ENCODE measurements around the gene RGL2.

Gene RGL2

GRCh38 chr6:33273924-33274902 lies 24.5 kb downstream of the RGL2 start:
- no peak for TF ChIP-seq SPI1 (IDR thresholded peaks at IDR 0.05; ENCODE audit: borderline replicate concordance, low read depth)
- TF ChIP-seq CTCF (IDR thresholded peaks at IDR 0.05; ENCODE audit: insufficient read depth, low read length) = no peak
- no peak for TF ChIP-seq POLR2AphosphoS5 (IDR thresholded peaks at IDR 0.05; ENCODE audit: low read depth)
- TF ChIP-seq GABPA (IDR thresholded peaks at IDR 0.05; ENCODE audit: low read depth) = no peak
- no peak for TF ChIP-seq REST (IDR thresholded peaks at IDR 0.05; ENCODE audit: insufficient replicate concordance, low read depth)
- H3K27me3 ChIP-seq (ENCODE audit: insufficient read depth, poor library complexity, severe bottlenecking) = no peaks in the 10 kb centered on the region
- peak overlapping the region; percentile 65 for H3K4me3 ChIP-seq (replicated peaks; ENCODE audit: insufficient read depth, low read length)
- DNase-seq (ENCODE audit: low read depth in 1 of 2, low spot score in 1 of 2) = no peak
- H3K27ac ChIP-seq (replicated peaks) = peak overlapping the region; percentile 97

- DNase-seq (ENCODE audit: low read depth in 1 of 2, low spot score in 1 of 2) = no peak
- H3K4me3 ChIP-seq (replicated peaks; ENCODE audit: insufficient read depth, low read length) = peak overlapping the region; percentile 65
- peak overlapping the region; percentile 97 for H3K27ac ChIP-seq (replicated peaks)
- TF ChIP-seq SPI1 (IDR thresholded peaks at IDR 0.05; ENCODE audit: borderline replicate concordance, low read depth) (no peak), POLR2AphosphoS5 (IDR thresholded peaks at IDR 0.05; ENCODE audit: low read depth) (no peak), CTCF (IDR thresholded peaks at IDR 0.05; ENCODE audit: insufficient read depth, low read length) (no peak), REST (IDR thresholded peaks at IDR 0.05; ENCODE audit: insufficient replicate concordance, low read depth) (no peak), GABPA (IDR thresholded peaks at IDR 0.05; ENCODE audit: low read depth) (no peak)
- no peaks in the 10 kb centered on the region for H3K27me3 ChIP-seq (ENCODE audit: insufficient read depth, poor library complexity, severe bottlenecking)
Measured at GRCh38 chr6:33273129-33273923, 25.4 kb downstream of the RGL2 start.

DNA sequence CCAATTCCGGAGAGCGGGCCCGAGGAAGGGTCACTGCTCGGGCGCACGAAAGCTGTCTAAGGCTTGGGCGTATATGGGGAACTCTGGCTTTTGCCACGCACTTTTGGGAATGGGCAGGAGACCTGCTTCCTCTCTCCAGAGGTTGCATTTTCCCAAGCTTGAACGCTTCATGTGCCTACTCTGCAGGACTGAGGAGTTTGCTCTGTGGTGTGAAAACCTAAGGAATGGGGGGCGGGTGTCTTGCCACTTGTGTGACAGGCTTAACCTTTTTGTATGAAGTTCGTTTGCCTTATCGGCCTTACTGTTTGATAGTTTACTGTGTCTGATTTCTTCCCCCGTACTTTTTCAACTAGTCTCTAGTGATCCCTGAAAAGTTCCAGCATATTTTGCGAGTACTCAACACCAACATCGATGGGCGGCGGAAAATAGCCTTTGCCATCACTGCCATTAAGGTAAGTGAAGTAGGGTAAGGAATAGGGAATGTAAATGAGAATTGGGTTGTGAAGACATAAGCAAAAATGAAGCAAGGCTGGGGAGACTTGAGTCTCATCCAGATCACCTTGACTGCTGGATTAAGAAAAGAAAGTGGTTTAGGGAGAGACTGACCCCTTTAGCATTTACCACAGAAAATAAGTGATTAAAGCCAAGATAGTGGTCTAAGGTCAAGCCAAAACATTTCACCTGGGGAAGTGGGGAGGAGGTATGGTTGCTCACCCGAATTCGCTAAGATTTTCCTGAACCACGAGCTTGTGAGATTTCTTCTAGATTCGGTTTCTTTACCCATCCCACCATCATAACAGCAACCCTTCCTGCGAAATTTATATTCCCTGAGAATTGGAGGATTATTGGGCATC lies 26.2 kb downstream of the RGL2 start:
- Histone ChIP-seq H3K27ac (replicated peaks) (peak overlapping the region; percentile 97), H3K4me3 (replicated peaks; ENCODE audit: insufficient read depth, low read length) (peak overlapping the region; percentile 65), H3K27me3 (ENCODE audit: insufficient read depth, poor library complexity, severe bottlenecking) (no peaks in the 10 kb centered on the region)
- TF ChIP-seq SPI1 (IDR thresholded peaks at IDR 0.05; ENCODE audit: borderline replicate concordance, low read depth) (no peak), GABPA (IDR thresholded peaks at IDR 0.05; ENCODE audit: low read depth) (no peak), REST (IDR thresholded peaks at IDR 0.05; ENCODE audit: insufficient replicate concordance, low read depth) (peak; percentile 48)
- DNase-seq (ENCODE audit: low read depth in 1 of 2, low spot score in 1 of 2) = no peak
